SK-N-SH treated with all-trans-retinoic acid at 6 μM for 48 hours (cell line): ENCODE data around the gene TLR3.

ENCODE experiments used
- ATAC-seq: fragments of 200-7000 bp; cut with Tn5 transposase; 3 replicates; pipeline ENCODE4 v1.9.1; 2020; ENCODE audit warnings: mild to moderate bottlenecking, moderate library complexity
- ARNTL ChIP-seq: fragments of 450-650 bp; formaldehyde crosslinking; IDR thresholded peaks from 2 replicates; pipeline ENCODE4 v1.5.0; 2020; ENCODE audit warnings: low read depth, mild to moderate bottlenecking, moderate library complexity, borderline replicate concordance
- BACH2 ChIP-seq: fragments of 250-450 bp; sonication (Bioruptor Pico); IDR thresholded peaks from 2 replicates; pipeline ENCODE4 v1.9.0; 2021; ENCODE audit warnings: mild to moderate bottlenecking, borderline replicate concordance
- CSDC2 ChIP-seq: fragments of 250-450 bp; sonication (Bioruptor Pico); IDR thresholded peaks from 2 replicates; pipeline ENCODE4 v1.5.0; 2020; ENCODE audit warnings: mild to moderate bottlenecking, moderate library complexity
- ESRRG ChIP-seq: fragments of 250-450 bp; sonication (Bioruptor Pico); IDR thresholded peaks from 2 replicates; pipeline ENCODE4 v1.6.1; 2021; ENCODE audit warnings: mild to moderate bottlenecking
- GLIS3 ChIP-seq: fragments of 250-450 bp; sonication (Bioruptor Pico); IDR thresholded peaks from 2 replicates; pipeline ENCODE4 v1.5.0; 2020; ENCODE audit warnings: mild to moderate bottlenecking, moderate library complexity
- ISL1 ChIP-seq: fragments of 250-450 bp; sonication (Bioruptor Pico); IDR thresholded peaks from 2 replicates; pipeline ENCODE4 v2.1.2; 2022; ENCODE audit warnings: mild to moderate bottlenecking, moderate library complexity
- OSR1 ChIP-seq: fragments of 250-450 bp; sonication (Bioruptor Pico); IDR thresholded peaks from 2 replicates; pipeline ENCODE4 v1.8.0; 2022; ENCODE audit warnings: moderate library complexity, mild to moderate bottlenecking, inconsistent platforms
- PATZ1 ChIP-seq: fragments of 250-450 bp; sonication (Bioruptor Pico); IDR thresholded peaks from 2 replicates; pipeline ENCODE4 v1.8.0; 2020; ENCODE audit warnings: mild to moderate bottlenecking, moderate library complexity, borderline replicate concordance
- PPARA ChIP-seq: fragments of 250-450 bp; sonication (Bioruptor Pico); IDR thresholded peaks from 2 replicates; pipeline ENCODE4 v1.5.0; 2020; ENCODE audit warnings: mild to moderate bottlenecking, borderline replicate concordance
- RARB ChIP-seq: fragments of 250-450 bp; sonication (Bioruptor Pico); IDR thresholded peaks from 2 replicates; pipeline ENCODE4 v1.8.0; 2021; ENCODE audit warnings: mild to moderate bottlenecking, moderate library complexity
- SNAI2 ChIP-seq: fragments of 250-450 bp; sonication (Bioruptor Pico); IDR thresholded peaks from 2 replicates; pipeline ENCODE4 v1.5.0; 2020; ENCODE audit warnings: mild to moderate bottlenecking, moderate library complexity
- TCF4 ChIP-seq: fragments of 250-450 bp; sonication (Bioruptor Pico); IDR thresholded peaks from 2 replicates; pipeline ENCODE4 v1.8.0; 2021; ENCODE audit warnings: mild to moderate bottlenecking, moderate library complexity, borderline replicate concordance
- TOX ChIP-seq: fragments of 250-450 bp; sonication (Bioruptor Pico); IDR thresholded peaks from 2 replicates; pipeline ENCODE4 v1.8.0; 2021; ENCODE audit warnings: mild to moderate bottlenecking, moderate library complexity, borderline replicate concordance
- ZFP3 ChIP-seq: fragments of 250-450 bp; sonication (Bioruptor Pico); IDR thresholded peaks from 2 replicates; pipeline ENCODE4 v1.5.0; 2020; ENCODE audit warnings: mild to moderate bottlenecking, moderate library complexity
- ZFP30 ChIP-seq: fragments of 450-650 bp; formaldehyde crosslinking; IDR thresholded peaks from 2 replicates; pipeline ENCODE4 v1.5.0; 2022; ENCODE audit warnings: mild to moderate bottlenecking, moderate library complexity
- ZNF565 ChIP-seq: fragments of 450-650 bp; formaldehyde crosslinking; conservative IDR thresholded peaks from 2 replicates; pipeline ENCODE4 v1.5.0; 2020; ENCODE audit warnings: low read depth, mild to moderate bottlenecking, moderate library complexity
- ZNF70 ChIP-seq: fragments of 450-650 bp; formaldehyde crosslinking; IDR thresholded peaks from 2 replicates; pipeline ENCODE4 v1.5.0; 2020; ENCODE audit warnings: mild to moderate bottlenecking, moderate library complexity
- ZNF8 ChIP-seq: fragments of 450-650 bp; formaldehyde crosslinking; IDR thresholded peaks from 2 replicates; pipeline ENCODE4 v1.5.0; 2020; ENCODE audit warnings: mild to moderate bottlenecking, moderate library complexity
- TF ChIP-seq, protein P1 (sequence below): fragments of 250-450 bp; sonication (Bioruptor Pico); IDR thresholded peaks from 2 replicates; pipeline ENCODE4 v1.5.1; 2020; ENCODE audit warnings: low read depth, mild to moderate bottlenecking, moderate library complexity
- TF ChIP-seq, protein P2 (sequence below): fragments of 250-450 bp; sonication (Bioruptor Pico); IDR thresholded peaks from 2 replicates; pipeline ENCODE4 v1.5.1; 2021; ENCODE audit warnings: mild to moderate bottlenecking, moderate library complexity
- TF ChIP-seq, protein P3 (sequence below): fragments of 250-450 bp; sonication (Bioruptor Pico); IDR thresholded peaks from 2 replicates; pipeline ENCODE4 v1.8.0; 2021; ENCODE audit warnings: low read depth, mild to moderate bottlenecking, moderate library complexity, borderline replicate concordance
- TF ChIP-seq, protein P4 (sequence below): fragments of 250-450 bp; sonication (Bioruptor Pico); IDR thresholded peaks from 2 replicates; pipeline ENCODE4 v1.5.0; 2020; ENCODE audit warnings: mild to moderate bottlenecking, moderate library complexity

Gene TLR3

DNA sequence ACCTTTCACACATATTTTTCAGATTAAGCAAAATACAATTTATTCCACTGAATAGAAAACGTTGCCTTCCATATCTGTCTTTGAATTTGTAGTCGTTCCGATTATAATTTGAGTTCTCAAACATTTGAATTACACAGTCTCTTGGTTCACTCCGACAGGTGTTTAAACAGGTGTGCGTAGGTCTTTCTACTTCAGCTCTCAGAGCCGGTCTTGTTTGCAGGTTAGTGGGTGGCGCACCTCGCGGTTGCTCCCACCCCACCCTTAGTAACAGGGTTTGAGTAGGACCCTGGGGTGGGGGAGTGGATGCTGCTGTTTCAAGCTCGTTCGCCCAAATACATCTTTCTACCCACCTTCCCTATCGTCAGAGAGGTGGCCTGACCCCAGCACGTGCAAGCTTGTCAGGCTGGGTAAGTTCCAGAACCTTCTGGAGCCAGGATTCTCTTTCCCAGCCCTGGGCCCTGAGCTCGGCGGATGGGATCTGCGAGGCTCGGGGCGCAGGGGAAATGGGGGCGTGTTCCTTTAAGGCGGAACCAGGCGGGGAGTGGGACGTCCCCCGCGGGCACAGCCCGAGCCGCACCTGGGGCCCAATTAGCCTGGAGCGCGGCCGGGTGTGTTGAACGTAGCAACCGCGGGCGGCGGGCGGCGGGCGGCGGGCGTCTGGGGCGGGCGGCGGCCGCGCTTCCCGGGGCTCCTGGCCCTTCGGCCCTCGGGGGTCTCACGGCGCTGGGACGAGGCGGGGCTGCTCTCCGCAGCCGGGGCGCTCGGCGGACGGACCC is 35.3 kb downstream of the TLR3 start, which contains the start of gene FAM149A:
FAM149A (plus strand) TSS at position 591 of the 776 bp plus-strand sequence.
- TF ChIP-seq ESRRG (CRISPR knock-in tag): no peak
- TF ChIP-seq ZFP3 (CRISPR knock-in tag): no peak
- TF ChIP-seq, protein P1, sequence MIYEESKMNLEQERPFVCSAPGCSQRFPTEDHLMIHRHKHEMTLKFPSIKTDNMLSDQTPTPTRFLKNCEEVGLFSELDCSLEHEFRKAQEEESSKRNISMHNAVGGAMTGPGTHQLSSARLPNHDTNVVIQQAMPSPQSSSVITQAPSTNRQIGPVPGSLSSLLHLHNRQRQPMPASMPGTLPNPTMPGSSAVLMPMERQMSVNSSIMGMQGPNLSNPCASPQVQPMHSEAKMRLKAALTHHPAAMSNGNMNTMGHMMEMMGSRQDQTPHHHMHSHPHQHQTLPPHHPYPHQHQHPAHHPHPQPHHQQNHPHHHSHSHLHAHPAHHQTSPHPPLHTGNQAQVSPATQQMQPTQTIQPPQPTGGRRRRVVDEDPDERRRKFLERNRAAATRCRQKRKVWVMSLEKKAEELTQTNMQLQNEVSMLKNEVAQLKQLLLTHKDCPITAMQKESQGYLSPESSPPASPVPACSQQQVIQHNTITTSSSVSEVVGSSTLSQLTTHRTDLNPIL (CRISPR knock-in tag): no peak
- TF ChIP-seq BACH2 (CRISPR knock-in tag): no peak
- no peak for TF ChIP-seq OSR1
- no peak for TF ChIP-seq ZNF70 (CRISPR knock-in tag)
- TF ChIP-seq ZNF8 (CRISPR knock-in tag): no peak
- TF ChIP-seq, protein P2, sequence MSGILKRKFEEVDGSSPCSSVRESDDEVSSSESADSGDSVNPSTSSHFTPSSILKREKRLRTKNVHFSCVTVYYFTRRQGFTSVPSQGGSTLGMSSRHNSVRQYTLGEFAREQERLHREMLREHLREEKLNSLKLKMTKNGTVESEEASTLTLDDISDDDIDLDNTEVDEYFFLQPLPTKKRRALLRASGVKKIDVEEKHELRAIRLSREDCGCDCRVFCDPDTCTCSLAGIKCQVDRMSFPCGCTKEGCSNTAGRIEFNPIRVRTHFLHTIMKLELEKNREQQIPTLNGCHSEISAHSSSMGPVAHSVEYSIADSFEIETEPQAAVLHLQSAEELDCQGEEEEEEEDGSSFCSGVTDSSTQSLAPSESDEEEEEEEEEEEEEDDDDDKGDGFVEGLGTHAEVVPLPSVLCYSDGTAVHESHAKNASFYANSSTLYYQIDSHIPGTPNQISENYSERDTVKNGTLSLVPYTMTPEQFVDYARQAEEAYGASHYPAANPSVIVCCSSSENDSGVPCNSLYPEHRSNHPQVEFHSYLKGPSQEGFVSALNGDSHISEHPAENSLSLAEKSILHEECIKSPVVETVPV (CRISPR knock-in tag): no peak
- TF ChIP-seq CSDC2 (CRISPR knock-in tag): no peak
- TF ChIP-seq RARB (CRISPR knock-in tag): no peak
- TF ChIP-seq TOX (CRISPR knock-in tag): no peak
- no peak for TF ChIP-seq PPARA (CRISPR knock-in tag)
- TF ChIP-seq TCF4 (CRISPR knock-in tag): no peak
- TF ChIP-seq ARNTL: no peak
- TF ChIP-seq ZNF565 (CRISPR knock-in tag): no peak
- no peak for TF ChIP-seq ZFP30 (CRISPR knock-in tag)
- no peak for TF ChIP-seq ISL1
- TF ChIP-seq, protein P3, sequence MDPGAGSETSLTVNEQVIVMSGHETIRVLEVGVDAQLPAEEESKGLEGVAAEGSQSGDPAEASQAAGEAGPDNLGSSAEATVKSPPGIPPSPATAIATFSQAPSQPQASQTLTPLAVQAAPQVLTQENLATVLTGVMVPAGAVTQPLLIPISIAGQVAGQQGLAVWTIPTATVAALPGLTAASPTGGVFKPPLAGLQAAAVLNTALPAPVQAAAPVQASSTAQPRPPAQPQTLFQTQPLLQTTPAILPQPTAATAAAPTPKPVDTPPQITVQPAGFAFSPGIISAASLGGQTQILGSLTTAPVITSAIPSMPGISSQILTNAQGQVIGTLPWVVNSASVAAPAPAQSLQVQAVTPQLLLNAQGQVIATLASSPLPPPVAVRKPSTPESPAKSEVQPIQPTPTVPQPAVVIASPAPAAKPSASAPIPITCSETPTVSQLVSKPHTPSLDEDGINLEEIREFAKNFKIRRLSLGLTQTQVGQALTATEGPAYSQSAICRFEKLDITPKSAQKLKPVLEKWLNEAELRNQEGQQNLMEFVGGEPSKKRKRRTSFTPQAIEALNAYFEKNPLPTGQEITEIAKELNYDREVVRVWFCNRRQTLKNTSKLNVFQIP: no peak
- TF ChIP-seq, protein P4, sequence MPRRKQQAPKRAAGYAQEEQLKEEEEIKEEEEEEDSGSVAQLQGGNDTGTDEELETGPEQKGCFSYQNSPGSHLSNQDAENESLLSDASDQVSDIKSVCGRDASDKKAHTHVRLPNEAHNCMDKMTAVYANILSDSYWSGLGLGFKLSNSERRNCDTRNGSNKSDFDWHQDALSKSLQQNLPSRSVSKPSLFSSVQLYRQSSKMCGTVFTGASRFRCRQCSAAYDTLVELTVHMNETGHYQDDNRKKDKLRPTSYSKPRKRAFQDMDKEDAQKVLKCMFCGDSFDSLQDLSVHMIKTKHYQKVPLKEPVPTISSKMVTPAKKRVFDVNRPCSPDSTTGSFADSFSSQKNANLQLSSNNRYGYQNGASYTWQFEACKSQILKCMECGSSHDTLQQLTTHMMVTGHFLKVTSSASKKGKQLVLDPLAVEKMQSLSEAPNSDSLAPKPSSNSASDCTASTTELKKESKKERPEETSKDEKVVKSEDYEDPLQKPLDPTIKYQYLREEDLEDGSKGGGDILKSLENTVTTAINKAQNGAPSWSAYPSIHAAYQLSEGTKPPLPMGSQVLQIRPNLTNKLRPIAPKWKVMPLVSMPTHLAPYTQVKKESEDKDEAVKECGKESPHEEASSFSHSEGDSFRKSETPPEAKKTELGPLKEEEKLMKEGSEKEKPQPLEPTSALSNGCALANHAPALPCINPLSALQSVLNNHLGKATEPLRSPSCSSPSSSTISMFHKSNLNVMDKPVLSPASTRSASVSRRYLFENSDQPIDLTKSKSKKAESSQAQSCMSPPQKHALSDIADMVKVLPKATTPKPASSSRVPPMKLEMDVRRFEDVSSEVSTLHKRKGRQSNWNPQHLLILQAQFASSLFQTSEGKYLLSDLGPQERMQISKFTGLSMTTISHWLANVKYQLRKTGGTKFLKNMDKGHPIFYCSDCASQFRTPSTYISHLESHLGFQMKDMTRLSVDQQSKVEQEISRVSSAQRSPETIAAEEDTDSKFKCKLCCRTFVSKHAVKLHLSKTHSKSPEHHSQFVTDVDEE: no peak
- ATAC-seq: peak; percentile 48; the same call in 2 of the 3 replicates

DNA sequence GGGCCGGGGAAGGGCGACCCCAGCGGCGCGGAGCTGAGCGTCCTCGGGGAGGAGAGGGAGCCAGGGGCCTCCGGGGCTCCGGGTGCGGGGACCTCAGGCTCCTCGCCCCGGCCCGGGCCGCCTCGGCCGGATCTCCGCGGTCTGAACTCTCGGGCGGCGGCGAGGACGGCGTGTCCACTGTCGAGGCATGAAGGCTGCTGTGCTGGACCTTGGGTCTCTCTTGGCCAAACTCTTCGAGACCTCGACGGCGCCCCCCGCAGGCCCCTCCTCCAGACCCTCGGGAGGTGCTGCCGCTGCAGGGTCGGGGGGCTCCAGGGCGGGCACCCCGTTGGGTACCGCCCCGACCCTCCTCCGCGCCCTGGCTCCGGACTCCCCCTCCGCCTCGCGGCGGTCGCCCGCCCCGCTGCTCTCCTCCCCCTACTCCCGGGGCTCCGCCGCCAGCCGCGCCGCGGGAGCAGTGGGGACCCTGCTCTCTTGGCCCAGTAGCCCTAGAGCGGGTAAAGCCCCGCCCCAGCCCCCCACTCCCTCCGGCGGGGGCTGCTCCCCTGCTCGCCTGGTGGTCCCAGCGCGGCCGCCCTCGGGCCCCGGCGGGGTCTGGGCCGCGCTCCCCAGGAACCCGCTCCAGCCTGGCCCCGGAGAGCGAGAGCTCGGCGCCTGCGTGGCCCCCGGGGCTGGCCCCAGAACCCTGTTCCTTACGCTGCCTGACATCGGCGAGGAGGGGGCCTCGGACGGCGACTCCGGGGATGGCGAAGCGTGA is 36.1 kb downstream of the TLR3 start:
- peak; percentile 72 for ATAC-seq
- TF ChIP-seq GLIS3 (CRISPR knock-in tag) (no peak), PATZ1 (CRISPR knock-in tag) (no peak), PPARA (CRISPR knock-in tag) (no peak), ZNF70 (CRISPR knock-in tag) (no peak), ARNTL (no peak), TCF4 (CRISPR knock-in tag) (no peak), TOX (CRISPR knock-in tag) (no peak), SNAI2 (CRISPR knock-in tag) (no peak), ZFP30 (CRISPR knock-in tag) (no peak), ZNF8 (CRISPR knock-in tag) (no peak), BACH2 (CRISPR knock-in tag) (no peak)
- TF ChIP-seq, protein P2 (CRISPR knock-in tag): no peak
- TF ChIP-seq, protein P1 (CRISPR knock-in tag): no peak
- TF ChIP-seq, protein P4: no peak
